ENCODE results near the gene CNKSR3.

Gene CNKSR3

DNA sequence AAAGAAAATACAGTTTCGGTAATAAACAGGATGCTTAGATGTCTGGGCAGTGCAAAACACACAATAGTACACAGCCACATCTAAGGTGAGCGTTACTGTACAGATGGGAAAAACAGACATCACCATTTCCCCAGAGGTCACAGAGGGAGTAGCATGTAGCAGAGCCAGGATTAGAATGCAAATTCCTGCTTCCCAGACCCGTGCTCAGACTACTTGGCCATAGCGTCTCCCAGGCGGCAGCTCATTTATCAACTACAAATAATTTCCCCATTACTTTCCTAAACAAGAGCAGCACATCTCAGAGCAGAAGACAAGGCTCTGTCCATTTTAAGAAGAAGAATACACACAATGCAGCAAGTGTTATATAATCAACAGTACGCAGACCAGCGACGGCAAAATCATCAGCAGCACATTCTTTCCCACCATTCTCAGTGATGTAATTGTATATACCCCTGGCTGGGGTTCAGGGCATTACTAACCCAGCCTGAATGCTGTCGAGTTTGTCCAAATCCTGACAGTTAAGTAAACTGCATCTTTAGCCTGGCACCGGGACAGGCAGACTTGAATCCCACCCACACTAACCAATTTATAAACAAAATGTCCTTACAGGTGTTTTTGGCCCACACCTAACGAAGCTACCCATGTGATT is 61.9 kb downstream of the CNKSR3 start:
- DNase-seq = no peak

DNA sequence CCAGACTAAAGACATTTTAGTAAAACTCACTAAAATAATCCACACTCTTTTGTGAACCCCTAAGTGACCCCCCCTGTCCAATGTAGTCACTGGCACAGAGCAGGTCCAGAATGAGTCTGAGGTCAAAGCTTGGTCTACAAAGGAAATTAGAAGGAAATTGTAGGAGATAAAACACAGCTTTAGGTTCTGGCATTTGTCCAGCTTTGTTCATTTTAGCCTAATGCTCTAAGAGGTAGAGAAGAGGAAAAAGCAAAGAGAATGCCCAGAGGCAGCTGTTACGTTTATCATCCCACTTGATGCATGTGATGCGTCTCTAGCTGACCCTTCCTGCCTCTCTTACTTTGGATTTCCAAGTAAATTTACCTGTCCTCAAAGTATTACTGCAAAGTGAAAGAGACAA is 62.5 kb downstream of the CNKSR3 start:
- no peak for DNase-seq

- no peak for DNase-seq
Measured at GRCh38 chr6:154446984-154447383, 63.5 kb downstream of the CNKSR3 start.

DNA sequence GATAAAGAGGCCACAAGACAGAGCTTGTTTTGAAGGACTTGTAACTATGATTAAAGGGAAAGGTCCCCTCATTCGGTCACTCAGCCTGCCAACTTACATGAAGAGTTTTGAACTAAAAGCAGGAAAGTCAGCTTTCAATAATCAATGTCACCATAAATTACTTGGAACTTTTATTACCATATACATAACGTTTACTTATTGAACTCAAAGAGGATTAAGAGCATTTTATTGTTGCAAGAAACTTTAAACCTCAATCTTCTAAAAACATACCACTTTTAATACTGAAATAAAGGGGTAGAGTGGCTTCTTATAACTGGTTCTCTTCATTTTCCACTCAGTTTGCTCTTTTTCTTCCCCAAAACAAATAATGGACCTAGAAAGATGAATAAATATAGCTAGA is 65.1 kb downstream of the CNKSR3 start:
- DNase-seq = no peak

GRCh38 chr6:154441995-154442310 is 68.5 kb downstream of the CNKSR3 start:
- no peak for DNase-seq

DNA sequence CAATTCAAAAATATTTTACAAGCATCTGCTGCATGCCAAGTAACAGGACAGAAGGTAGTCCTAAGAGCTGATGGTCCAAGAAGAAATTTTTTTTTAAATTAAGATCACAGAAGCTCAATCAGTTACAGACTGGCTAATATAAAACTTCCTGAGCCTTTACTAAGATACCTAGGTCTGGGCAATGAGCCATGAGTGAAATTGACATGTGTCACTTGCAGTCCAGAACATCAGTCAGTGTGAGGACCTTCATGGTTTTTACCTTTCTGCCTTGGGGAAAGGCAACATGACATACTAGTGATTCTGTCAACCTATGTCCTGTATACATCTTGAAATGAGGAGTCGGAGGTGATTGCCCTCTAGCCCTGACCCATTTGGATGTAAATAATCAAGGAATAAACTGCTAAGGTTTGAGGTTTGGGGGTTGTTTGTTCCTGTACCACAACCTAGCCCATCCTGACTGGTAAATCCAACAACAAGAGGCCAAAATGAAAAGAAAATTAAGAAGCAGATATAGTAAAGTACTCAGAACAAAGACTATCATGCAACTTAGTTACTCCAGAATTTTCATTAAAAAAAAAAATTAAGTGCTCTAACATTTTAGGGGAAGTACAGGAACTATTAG is 70.0 kb downstream of the CNKSR3 start:
- no peak for DNase-seq

DNA sequence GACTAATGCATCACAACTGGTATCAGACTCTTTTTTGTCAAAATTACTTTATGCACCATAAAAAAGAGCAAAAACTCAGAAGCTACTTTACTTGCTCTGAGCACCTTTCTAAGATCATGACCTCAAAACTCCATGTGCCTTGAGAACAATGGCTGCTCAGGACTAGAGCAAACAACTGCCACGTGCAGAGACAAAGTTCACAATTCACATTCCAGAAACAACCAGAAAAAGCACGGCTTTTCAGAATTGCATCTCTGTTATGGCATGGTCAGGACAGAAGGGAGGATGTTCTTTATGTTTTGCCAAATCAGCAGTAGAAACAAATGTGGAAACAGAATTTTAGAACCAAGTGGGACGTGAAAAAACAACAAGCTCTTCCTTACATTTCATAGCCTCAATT is 70.5 kb downstream of the CNKSR3 start:
- DNase-seq = no peak

DNA sequence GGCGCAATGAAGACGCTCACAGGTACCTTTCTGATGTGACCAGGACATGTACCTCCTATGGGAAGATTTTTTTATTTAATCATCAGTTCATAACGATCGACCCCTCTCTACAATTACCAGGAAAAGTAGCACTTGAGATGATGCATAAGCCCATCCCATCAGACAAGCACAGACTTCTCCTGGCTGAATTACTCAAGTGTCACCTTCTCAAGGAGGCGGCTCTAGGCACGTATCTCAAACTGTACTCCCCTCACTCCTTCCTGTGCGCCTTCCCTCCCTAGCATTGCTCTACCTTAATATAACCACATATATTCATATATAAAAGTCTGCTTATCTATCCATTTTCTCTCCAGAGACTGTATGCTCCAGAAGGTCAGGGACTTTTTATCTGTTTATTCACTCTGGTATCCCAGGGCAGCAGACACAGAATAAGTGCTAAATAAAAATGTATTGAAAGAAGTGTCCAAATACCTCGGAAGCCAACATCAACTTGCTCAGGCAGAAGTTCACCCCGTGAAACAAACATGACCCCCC is 71.5 kb downstream of the CNKSR3 start:
- no peak for DNase-seq

- DNase-seq = no peak
Measured at GRCh38 chr6:154435400-154435945, 75.0 kb downstream of the CNKSR3 start.

DNA sequence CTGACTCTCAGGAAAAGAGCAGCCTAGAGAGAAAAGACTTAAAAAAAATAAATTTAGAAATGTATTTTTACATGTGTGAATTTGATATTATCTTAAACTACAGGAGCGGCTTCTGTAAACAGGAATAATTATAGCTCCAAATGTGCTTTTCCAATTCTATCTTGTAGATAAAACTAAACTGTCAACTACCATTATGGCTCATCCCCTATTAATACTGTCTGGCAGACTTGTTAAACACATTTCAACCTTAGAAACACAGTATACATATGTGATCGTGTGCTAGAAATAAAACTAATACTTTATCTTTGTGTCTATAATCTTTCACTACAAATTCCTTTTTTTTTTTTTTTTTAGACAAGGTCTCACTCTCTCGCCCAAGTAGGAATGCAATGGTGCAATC is 75.8 kb downstream of the CNKSR3 start:
- no peak for DNase-seq

GRCh38 chr6:154433477-154434241 is 76.8 kb downstream of the CNKSR3 start:
- no peak for DNase-seq

- DNase-seq = no peak
Measured at GRCh38 chr6:154432533-154433476, 77.7 kb downstream of the CNKSR3 start.

GRCh38 chr6:154430481-154430919 is 80.0 kb downstream of the CNKSR3 start:
- no peak for DNase-seq

DNA sequence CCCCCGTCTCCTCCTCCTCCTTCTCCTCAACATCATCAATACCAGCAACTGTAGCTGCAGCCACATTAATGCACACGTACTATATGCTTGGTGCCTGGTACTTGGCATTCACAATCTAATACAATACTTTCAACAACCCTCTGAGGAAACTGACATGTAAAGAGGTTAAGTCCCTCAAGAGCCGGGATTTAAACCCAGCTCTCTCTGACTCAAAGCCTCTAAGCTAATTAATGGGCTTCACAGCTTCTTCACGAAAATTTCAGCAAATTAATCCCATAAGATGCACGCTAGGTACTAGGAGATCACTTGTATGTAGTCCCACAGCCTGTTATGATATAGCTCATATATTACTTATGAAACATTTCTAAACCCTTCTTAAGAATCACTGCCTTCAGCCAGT is 80.8 kb downstream of the CNKSR3 start:
- no peak for DNase-seq

DNA sequence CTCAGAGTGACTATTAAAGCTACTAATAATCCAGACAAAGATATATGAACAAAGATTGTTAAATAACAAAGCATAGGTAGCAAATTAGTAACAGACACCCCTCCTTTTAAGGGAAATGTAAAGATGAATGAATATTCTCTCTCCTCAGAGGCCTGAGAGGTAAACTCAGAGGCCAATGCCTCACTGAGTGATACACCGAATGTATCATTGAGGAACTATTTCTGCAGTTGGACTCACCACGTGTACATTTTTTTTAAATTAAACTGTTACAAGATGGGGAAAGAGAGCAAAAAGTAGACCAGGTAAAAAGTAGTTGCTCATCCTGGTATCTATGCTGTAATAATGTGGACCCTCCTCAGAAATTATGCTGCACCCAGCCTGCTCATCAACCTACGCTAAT is 81.6 kb downstream of the CNKSR3 start:
- no peak for DNase-seq

- DNase-seq = no peak
Measured at GRCh38 chr6:154427446-154427845, 83.0 kb downstream of the CNKSR3 start.

DNA sequence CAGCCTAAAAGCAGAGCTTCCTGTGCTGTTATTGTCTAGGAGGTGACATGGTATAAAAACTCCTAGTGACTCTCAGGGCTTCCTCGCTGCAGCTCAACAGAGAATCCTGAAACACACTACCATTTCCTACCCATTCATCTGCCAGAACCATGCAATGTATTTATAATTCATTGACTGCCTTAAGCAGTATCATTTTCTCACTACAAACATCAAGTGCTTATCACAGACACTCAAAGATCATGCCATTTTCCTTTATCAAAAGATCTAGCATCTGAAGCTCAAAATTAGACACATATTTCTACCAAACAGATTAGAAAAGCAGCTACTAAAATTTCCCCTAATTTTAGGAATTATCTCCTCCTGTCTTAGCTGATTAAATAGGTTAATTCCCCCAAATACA is 83.5 kb downstream of the CNKSR3 start:
- no peak for DNase-seq

GRCh38 chr6:154425034-154425433 is 85.5 kb downstream of the CNKSR3 start:
- DNase-seq = no peak

DNA sequence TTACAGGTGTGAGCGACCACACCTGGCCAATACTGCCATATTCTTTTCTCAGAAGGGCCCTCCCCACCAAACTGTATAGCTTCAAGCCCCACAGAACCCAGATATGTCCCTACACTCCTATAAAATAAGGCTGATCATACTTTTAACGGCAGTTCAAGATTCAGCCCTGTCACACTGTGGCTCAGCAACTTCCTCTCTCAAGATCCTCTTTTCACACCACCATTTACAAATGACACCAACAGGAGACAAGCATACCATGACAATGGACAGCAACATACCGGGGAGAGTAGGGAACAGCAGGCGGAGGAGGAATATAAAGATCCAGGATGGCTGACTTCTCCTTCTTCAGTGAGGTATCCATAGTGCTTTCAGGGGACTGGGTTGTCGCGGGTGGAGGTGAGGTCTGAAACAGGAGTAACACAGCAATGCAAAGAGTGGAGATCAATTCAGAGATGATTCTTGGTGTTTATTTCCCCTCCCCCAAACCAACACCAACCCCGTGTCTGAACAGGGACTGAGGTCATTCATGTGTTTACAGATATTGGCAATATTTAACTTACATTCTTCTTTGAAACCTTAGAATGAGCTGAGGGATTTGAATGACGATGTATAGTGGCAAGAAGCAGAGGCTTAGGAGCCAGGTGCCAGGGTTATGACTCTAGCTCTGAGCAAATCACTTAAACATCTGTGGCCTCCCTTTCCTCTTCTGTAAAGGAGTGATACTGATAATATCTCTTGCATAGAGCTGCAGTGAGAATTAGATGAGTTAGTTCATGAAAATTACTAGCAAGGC is 96.3 kb downstream of the CNKSR3 start:
- no peak for DNase-seq

DNA sequence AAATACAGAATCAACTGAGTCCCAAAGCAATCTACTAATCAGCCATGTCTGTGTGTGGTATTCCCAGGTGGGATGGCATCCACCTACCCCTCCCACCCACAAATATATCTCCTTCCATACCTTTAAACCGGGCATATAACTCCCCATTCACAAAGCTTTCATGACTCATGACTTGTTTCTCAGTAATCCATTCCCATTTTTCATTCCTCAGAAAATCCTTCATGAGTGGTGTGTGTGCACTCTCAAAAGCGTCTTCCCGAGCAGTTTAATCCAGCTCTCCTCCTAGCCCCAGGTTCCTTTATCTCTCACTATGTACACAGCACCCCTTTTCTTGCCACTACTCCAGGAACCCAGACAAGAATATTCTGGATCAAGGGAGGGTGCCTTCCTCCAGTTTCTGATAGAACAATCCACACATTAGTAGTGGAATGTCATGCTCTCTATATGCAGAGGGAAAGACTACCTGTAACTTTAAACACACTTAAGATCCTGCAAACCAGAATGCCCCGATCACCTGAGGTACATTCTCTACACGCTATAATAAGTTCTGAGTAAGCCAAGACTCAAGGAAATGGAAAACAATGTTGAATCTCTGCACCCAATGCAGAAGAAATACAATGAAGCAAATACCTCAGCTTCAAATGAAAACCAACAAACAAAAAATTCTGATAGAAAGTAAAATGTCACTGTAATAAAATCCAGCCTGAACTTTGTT is 98.2 kb downstream of the CNKSR3 start:
- DNase-seq = no peak

DNA sequence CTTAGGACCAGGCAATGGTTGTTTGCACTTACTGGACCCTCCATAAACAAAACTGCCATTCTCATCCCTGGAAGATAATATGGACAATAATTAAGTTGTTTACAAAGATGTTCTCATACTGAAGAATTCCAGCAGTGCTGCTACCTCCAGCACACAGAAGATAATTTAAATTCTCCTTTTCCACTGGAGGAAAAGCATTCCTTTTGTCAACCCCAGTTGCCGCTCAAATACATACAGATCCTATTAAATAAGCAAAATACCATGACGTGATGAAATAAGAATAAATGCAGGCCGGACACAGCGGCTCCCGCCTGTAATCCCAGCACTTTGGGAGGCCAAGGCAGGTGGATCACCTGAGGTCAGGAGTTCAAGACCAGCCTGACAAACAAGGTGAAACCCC is 99.4 kb downstream of the CNKSR3 start:
- no peak for DNase-seq

Measured in T-helper 1 cell (primary cell).